HT-29 (cell line): Measurements from ENCODE around the gene FOXI2. TPM values are rescaled to one million over a fixed set of nuclear protein-coding genes. Genes with fewer than 3 reads are reported as not detected.
A peak's percentile ranks its signal among the peaks of the same experiment; 100 is the strongest.

ENCODE experiments used
- DNase-seq: peaks from one replicate; pipeline ENCODE4 v3.0.0-alpha.2; 2015; ENCODE audit warnings: low spot score
- total RNA-seq: library from RNA; depleted of rRNA; stranded (reverse); fragments of >200 nt; shearing (Covaris generic); gene quantifications from 2 replicates; pipeline ENCODE4 v1.2.3, GENCODE V29; 2014; rRNA removed

The FOXI2 gene
- total RNA-seq, result not detected in 2 replicates

DNA sequence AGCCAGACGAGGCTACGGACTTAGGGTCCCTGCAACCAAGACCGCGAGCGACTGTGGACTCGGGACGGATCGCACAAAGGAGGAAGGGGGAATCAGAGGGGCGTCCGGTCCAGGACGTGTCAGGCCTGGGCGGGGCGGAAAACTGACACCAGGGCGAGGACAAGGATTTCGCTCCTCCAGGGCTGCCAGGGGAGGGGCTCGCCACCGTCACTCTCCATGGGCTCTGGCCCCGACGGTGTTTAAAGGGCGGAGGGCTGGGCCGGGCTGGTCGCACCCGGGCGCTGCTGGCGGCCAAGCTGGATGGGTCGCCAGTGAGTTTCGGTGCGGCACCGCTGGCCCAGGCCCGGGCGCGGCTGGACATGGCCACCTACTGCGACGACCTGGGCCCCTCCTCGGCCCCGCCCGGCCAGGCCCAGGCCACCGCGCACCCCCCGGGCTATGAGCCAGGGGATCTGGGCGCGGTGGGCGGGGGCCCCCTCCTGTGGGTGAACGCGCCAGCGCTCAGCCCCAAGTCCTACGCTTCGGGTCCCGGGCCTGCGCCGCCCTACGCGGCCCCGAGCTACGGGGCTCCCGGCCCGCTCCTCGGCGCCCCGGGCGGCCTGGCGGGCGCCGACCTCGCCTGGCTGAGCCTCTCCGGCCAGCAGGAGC, at the start of gene FOXI2:
TSS of gene FOXI2 (plus strand) at position 271 of the 648 bp plus-strand sequence. CDS start at position 360, 89 bp downstream.
- DNase-seq, result no peak

DNA sequence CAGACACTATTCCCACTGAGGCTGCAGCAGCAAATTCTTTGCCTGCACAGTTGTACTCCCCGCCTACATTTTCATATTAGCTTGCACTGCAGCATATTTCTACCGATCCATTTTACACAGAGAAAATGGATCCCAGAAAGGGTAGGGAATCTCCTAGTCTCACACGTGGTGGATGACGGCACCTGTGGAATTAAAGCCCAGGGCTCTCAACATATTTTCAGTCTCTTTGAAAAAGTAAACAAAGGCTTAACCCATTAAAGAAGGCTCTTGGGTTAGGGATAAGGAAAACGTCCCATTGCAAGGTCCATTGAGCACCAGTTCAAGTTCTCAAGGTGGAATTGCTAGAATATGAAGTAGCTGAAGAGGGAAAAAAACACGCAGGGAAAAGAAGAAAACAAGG, 49.4 kb upstream of the FOXI2 start:
- no peak for DNase-seq

- DNase-seq, result no peak
Measured at GRCh38 chr10:127690176-127690835, 46.7 kb upstream of the FOXI2 start.

DNA sequence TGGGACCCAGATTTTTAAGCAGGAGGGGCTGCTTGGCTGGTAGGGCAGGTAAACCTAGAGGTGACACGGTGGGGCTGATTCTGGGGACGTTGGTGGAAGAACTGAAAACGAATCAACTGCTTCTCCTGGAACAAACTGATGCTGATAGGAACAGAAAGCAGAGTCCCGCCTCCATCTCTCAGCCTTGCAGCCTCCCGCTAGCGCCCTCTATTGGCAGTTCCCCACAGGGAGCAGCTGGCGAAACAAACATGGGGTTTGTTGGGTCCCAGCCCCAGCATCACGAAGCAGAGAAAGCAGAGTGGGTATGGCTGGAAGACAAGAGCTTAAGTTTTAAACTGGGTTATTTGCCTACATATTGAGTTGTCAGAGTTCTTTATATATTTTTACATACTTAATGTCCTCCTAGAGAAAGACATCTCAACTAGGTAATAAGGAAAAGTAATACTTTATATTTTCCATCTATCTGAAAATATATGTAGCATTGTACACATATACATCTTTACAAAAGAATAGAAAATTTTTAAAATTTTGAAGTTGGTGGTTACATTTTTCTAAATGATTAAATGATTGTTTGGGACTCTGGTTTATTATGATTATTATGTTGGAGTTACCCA, 42.3 kb upstream of the FOXI2 start:
- DNase-seq, result peak; percentile 66

GRCh38 chr10:127695431-127695830, 41.6 kb upstream of the FOXI2 start:
- DNase-seq, result no peak

DNA sequence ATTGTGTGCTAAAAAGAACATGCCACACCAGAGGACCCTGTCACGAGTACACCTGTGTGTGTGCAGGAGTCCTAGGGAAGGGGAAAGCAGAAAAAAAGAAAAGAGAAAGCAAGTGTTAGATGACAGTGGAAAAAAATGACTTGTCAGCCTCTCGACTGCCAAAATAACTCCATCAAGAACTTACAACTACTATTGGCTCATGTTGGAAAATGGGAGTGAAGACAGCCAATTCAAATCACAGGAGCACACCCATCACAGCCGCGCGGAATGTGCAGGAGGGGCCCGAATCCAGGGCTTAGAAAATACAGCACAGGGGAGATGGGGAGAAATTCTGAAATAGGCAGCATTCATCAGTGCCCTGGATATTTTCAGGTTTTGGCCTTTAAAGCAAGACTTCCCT, 38.1 kb upstream of the FOXI2 start:
- DNase-seq, result no peak

GRCh38 chr10:127699311-127699710, 37.7 kb upstream of the FOXI2 start:
- no peak for DNase-seq

GRCh38 chr10:127702271-127702670, 34.7 kb upstream of the FOXI2 start:
- no peak for DNase-seq

DNA sequence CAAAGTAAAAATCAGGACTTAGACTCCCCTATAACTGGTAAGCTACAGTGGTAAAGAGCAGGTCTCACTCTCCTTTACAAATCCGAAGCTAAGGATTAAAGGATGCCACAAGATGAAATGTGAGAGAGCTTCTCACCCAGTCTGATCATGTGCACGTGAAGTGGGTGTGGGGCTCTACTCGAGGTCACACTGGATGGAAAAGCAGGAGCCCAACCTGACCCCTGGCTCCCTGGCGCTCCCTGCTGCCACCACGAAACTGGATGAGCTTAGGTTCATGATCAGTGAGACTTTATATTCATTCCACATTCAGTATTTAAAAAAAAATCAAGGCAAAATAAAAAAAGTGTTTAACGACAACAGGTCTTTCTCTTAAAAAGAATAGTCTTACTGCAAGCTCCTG, 21.7 kb upstream of the FOXI2 start:
- no peak for DNase-seq

DNA sequence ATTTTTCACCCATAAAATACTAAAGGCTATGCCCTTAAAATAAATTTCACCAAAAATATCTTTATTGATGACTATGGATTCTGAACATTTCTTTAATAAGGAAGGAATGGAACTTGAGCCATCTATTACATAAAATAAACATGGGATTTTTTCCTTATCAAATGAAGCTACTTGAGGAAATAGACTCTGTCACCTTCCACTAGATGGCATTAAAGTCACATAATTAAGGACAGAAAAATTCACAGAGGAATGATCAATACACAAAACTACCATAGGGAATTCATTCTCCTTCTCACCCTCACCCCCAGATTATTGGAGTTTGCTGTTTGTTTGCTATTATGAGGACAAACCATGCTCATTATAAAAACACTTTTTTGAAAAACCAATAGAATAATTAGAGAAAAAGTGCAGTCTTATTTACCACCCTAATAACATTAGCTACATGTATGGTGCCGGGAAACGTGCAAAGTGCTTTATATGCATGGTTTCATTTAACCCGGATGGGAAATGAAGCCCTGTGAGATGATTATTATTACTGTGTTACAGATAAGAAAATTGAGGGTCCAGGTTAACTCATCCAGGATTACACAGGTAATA, 21.1 kb upstream of the FOXI2 start:
- peak; percentile 50 for DNase-seq

GRCh38 chr10:127720142-127720541, 16.8 kb upstream of the FOXI2 start:
- DNase-seq, result no peak

DNA sequence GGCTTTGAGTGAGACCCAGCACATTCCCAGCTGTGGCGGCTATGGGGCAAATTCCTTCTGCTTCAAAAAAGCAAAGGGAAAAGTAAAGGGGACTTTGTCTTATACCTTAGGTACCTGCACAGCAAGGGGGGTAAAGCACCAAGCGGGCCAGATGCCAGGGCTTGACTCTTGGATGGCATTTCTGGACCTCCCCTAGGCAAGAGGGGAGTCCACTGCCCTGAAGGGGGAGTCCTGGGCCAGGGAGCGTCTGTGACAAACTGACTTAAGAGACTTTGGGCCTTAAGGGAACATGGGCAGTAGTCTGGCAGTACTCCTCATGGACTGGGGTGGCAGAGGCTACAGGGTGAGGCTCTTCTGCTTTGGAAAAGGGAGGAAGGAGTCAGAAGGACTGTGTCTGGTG, 16.1 kb upstream of the FOXI2 start:
- DNase-seq, result no peak

- no peak for DNase-seq
Measured at GRCh38 chr10:127734753-127735152, 2.2 kb upstream of the FOXI2 start.

GRCh38 chr10:127735156-127735555, 1.8 kb upstream of the FOXI2 start:
- no peak for DNase-seq

DNA sequence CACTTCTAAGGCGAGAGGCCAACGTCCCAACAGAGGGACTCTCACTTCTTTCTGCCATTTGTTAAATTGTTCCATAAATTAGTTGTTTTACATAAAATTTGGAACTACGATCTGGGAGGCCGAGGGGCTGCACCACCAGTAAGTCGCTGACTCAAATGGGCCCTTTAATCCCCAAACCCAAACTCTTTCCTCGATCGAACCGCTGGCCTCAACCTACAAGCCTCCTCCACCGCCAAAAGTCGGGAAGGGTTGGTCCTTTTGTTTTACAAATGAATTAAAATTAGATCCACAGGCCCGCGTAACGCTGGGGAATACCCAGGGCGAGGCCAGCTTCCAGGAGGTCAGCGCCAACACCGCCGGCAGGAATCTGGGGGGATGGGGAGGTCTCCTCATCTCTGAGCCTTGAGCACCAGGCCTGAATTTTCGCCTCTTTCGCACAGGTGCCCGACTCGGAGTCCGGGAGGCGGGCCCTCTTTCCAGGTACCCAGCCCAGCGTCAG, 1.2 kb upstream of the FOXI2 start:
- no peak for DNase-seq

GRCh38 chr10:127736222-127736914, 617 bp upstream of the FOXI2 start:
- no peak for DNase-seq

GRCh38 chr10:127737563-127738511, 852 bp downstream of the FOXI2 start:
- no peak for DNase-seq

DNA sequence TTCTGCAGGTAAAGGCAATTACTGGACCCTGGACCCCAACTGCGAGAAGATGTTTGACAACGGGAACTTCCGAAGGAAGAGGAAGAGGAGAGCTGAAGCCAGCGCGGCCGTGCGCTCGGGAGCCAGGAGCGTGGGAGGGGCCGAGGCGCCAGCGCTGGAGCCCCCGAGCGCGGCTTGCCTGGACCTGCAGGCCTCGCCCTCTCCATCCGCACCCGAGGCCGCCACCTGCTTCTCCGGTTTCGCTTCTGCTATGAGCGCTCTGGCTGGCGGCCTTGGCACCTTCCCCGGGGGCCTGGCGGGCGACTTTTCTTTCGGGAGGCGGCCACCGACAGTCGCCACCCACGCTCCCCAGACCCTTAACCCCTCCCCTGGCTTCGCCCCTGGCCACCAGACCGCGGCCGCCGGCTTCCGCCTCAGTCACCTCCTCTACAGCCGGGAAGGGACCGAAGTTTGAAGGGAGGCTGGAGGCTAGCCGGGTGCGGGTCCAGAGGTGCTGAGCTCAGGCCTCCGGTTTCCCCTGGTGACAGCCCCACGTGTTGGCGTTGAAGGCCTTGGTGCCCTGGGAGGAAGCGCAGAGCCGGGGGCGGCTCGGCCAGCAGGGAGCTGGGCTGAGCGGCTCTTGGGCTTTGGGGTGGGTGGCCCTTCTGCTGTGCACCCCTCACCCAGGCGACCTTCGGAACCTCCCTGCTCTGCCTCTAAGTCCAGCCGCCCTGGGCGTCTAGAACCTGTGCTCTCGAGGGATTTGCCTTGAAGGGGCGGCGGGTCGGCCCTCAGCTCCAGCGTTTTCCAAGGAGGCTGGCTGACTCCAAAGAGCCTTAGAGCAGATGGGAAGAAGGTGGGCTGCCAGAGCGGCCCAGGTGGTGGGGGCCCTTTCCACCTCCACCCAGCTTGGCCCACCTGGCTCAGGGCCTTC, 1.8 kb downstream of the FOXI2 start:
- DNase-seq, result no peak

DNA sequence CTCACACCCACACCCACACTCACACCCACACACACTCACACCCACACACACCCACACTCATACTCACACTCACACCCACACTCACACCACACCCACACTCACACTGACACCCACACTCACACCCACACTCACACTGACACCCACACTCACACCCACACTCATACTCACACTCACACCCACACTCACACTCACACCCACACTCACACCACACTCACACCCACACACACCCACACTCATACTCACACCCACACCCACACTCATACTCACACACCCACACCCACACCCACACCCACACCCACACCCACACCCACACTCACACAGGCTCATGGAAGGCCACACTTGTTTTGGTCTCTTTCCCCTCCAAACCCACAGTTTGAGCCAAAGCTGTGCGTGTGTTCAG, 2.9 kb downstream of the FOXI2 start:
- no peak for DNase-seq

GRCh38 chr10:127740596-127740995, 3.6 kb downstream of the FOXI2 start:
- DNase-seq, result no peak
